DMS79 treated with DMSO at 0.1 percent for 48 hours (cell line): Measurements from ENCODE around the gene CD6.
A peak's percentile ranks its signal among the peaks of the same experiment; 100 is the strongest.

ENCODE experiments used
- DNase-seq: peaks from one replicate; lab custom pipeline; 2025; lab: John Stamatoyannopoulos, UW

The CD6 gene

GRCh38 chr11:60971520-60971919 is at the start of gene CD6:
Gene CD6, plus strand, starts transcription at chr11:60971680. Its CDS starts 186 bp downstream, at chr11:60971866.
- no peak for DNase-seq

- no peak for DNase-seq
Observed at GRCh38 chr11:60921777-60922335, 49.6 kb upstream of the CD6 start.

GRCh38 chr11:60922906-60923305 is 48.6 kb upstream of the CD6 start:
- no peak for DNase-seq

- DNase-seq: no peak
Observed at GRCh38 chr11:60923326-60923725, 48.2 kb upstream of the CD6 start.

GRCh38 chr11:60923800-60924109 is 47.7 kb upstream of the CD6 start:
- no peak for DNase-seq

- peak; percentile 55 for DNase-seq
Observed at GRCh38 chr11:60924110-60924905, 47.2 kb upstream of the CD6 start, which contains the start of gene TMEM132A. Gene TMEM132A, plus strand, starts transcription at chr11:60924460. Its CDS starts 174 bp downstream, at chr11:60924634.

GRCh38 chr11:60924906-60925853 is 46.3 kb upstream of the CD6 start:
- DNase-seq: peak; percentile 18

- peak; percentile 12 for DNase-seq
Observed at GRCh38 chr11:60925868-60926267, 45.6 kb upstream of the CD6 start.

GRCh38 chr11:60926500-60926899 is 45.0 kb upstream of the CD6 start:
- no peak for DNase-seq

GRCh38 chr11:60927061-60927592 is 44.4 kb upstream of the CD6 start:
- peak; percentile 50 for DNase-seq

GRCh38 chr11:60927600-60927999 is 43.9 kb upstream of the CD6 start:
- DNase-seq: no peak

- DNase-seq: no peak
Observed at GRCh38 chr11:60928563-60929001, 42.9 kb upstream of the CD6 start.

GRCh38 chr11:60929764-60930163 is 41.7 kb upstream of the CD6 start:
- DNase-seq: no peak

- DNase-seq: no peak
Observed at GRCh38 chr11:60930394-60930793, 41.1 kb upstream of the CD6 start.

- no peak for DNase-seq
Observed at GRCh38 chr11:60931917-60932316, 39.6 kb upstream of the CD6 start.

GRCh38 chr11:60932605-60933356 is 38.7 kb upstream of the CD6 start:
- DNase-seq: no peak

GRCh38 chr11:60933416-60934123 is 37.9 kb upstream of the CD6 start:
- no peak for DNase-seq

GRCh38 chr11:60934124-60934789 is 37.2 kb upstream of the CD6 start:
- DNase-seq: no peak

GRCh38 chr11:60934790-60935605 is 36.5 kb upstream of the CD6 start:
- no peak for DNase-seq
